HepG2 (cell line): ENCODE measurements around the gene GLUL. TPM values are rescaled to one million over a fixed set of nuclear protein-coding genes. Genes with fewer than 3 reads are reported as not detected.
A peak's percentile ranks its signal among the peaks of the same experiment; 100 is the strongest.

Source experiments
- ARHGAP35 ChIP-seq: sonication (generic); formaldehyde crosslinking; IDR thresholded peaks from 2 replicates; pipeline ENCODE4 v1.9.0; 2022; ENCODE audit warnings: mild to moderate bottlenecking, inconsistent platforms, moderate library complexity, missing genetic modification reagents, borderline replicate concordance
- BHLHE40 ChIP-seq: IDR thresholded peaks from 2 replicates; pipeline ENCODE4 v1.6.1; 2011; ENCODE audit warnings: low read length, improper control_type of control experiment
- CREB1 ChIP-seq, 2 experiments: fragments of 450-650 bp in 1 of 2; IDR thresholded peaks; 2 replicates each; pipeline ENCODE4 v1.6.1; 2016 to 2017; ENCODE audit warnings: control low read depth in 1 of 2, mild to moderate bottlenecking in 1 of 2, missing compliant biosample characterization in 1 of 2, missing genetic modification characterization in 1 of 2
- MEIS1 ChIP-seq: sonication (generic); formaldehyde crosslinking; IDR thresholded peaks from 2 replicates; pipeline ENCODE4 v1.9.0; 2021; ENCODE audit warnings: mild to moderate bottlenecking, missing genetic modification reagents, moderate library complexity, borderline replicate concordance
- MIER2 ChIP-seq: IDR thresholded peaks from 2 replicates; pipeline ENCODE4 v1.6.1; 2016; ENCODE audit warnings: missing biosample characterization, missing genetic modification reagents
- MYC ChIP-seq: sonication (generic); formaldehyde crosslinking; IDR thresholded peaks from 2 replicates; pipeline ENCODE4 v1.9.0; 2021; ENCODE audit warnings: missing genetic modification reagents, borderline replicate concordance
- POGZ ChIP-seq: sonication (generic); formaldehyde crosslinking; IDR thresholded peaks from 2 replicates; pipeline ENCODE4 v1.4.0; 2020; ENCODE audit warnings: mild to moderate bottlenecking, missing genetic modification reagents
- RAD21 ChIP-seq: fragments of 450-650 bp; formaldehyde crosslinking; IDR thresholded peaks from 2 replicates; pipeline ENCODE4 v1.5.0; 2020; ENCODE audit warnings: mild to moderate bottlenecking
- RORA ChIP-seq: sonication (generic); formaldehyde crosslinking; IDR thresholded peaks from 2 replicates; pipeline ENCODE4 v1.5.0; 2020; ENCODE audit warnings: mild to moderate bottlenecking, missing genetic modification reagents, moderate library complexity
- SATB2 ChIP-seq: sonication (generic); formaldehyde crosslinking; IDR thresholded peaks from 2 replicates; pipeline ENCODE4 v1.5.0; 2020; ENCODE audit warnings: missing genetic modification reagents
- TBL1XR1 ChIP-seq: fragments of 150-350 bp; IDR thresholded peaks from 2 replicates; pipeline ENCODE4 v1.6.1; 2014; ENCODE audit warnings: borderline replicate concordance, low read length; ENCODE audit not compliant: partially characterized antibody
- TGIF2 ChIP-seq: IDR thresholded peaks from 2 replicates; pipeline ENCODE4 v1.6.1; 2016; ENCODE audit warnings: control low read depth, missing compliant biosample characterization
- U2AF2 ChIP-seq: fragments of 200-400 bp; formaldehyde crosslinking; IDR thresholded peaks from 2 replicates; pipeline ENCODE4 v1.6.1; 2017; ENCODE audit warnings: low read depth, mild to moderate bottlenecking, low read length
- XRCC5 ChIP-seq: fragments of 200-400 bp; formaldehyde crosslinking; optimal IDR thresholded peaks from 2 replicates; pipeline ENCODE3; 2017; ENCODE audit warnings: mild to moderate bottlenecking, low read length
- ZBTB1 ChIP-seq: sonication (generic); formaldehyde crosslinking; IDR thresholded peaks from 2 replicates; pipeline ENCODE4 v1.4.0; 2020; ENCODE audit warnings: missing genetic modification reagents, borderline replicate concordance
- ZBTB7A ChIP-seq: sonication (generic); formaldehyde crosslinking; IDR thresholded peaks from 2 replicates; pipeline ENCODE4 v1.8.0; 2022; ENCODE audit warnings: mild to moderate bottlenecking, missing genetic modification reagents
- ZFYVE20 ChIP-seq: sonication (generic); formaldehyde crosslinking; IDR thresholded peaks from 2 replicates; pipeline ENCODE4 v1.8.0; 2023; ENCODE audit warnings: low read depth, mild to moderate bottlenecking, moderate library complexity, missing genetic modification reagents, borderline replicate concordance
- ZKSCAN1 ChIP-seq: fragments of 150-350 bp; IDR thresholded peaks from 2 replicates; pipeline ENCODE4 v1.6.1; 2014; ENCODE audit warnings: low read length
- ZMYM4 ChIP-seq: sonication (generic); formaldehyde crosslinking; IDR thresholded peaks from 2 replicates; pipeline ENCODE4 v1.8.1; 2023; ENCODE audit warnings: mild to moderate bottlenecking, missing genetic modification reagents
- ZNF530 ChIP-seq: sonication (generic); formaldehyde crosslinking; IDR thresholded peaks from 2 replicates; pipeline ENCODE4 v1.5.0; 2020; ENCODE audit warnings: low read depth, mild to moderate bottlenecking, missing genetic modification reagents
- ZNF713 ChIP-seq: sonication (generic); formaldehyde crosslinking; IDR thresholded peaks from 2 replicates; pipeline ENCODE4 v1.4.0; 2020; ENCODE audit warnings: mild to moderate bottlenecking, missing genetic modification reagents
- ZNF891 ChIP-seq: sonication (generic); formaldehyde crosslinking; IDR thresholded peaks from 2 replicates; pipeline ENCODE4 v1.5.0; 2020; ENCODE audit warnings: mild to moderate bottlenecking, missing genetic modification reagents
- polyA plus RNA-seq, 8 experiments: library from polyadenylated mRNA; depleted of rRNA in 3 of 8; stranded (reverse) in 7 of 8; unstranded in 1 of 8; fragments of >200 nt; fragmentation: Illumina TruSeq in 4 of 8; extraction: Trizol in 4 of 8; gene quantifications; 2 replicates each; pipeline versions ENCODE4 v1.2.1 to v1.2.3, GENCODE V29; 2011 to 2016; ENCODE audit warnings: low read depth in 4 of 8, missing spikeins in 1 of 8, mixed read lengths in 1 of 8; ENCODE audit not compliant: insufficient read depth in 1 of 8
- total RNA-seq, 5 experiments: library from RNA; depleted of rRNA; stranded (reverse); fragments of >200 nt; fragmentation: Illumina TruSeq; extraction: Trizol; gene quantifications; 2 replicates each; pipeline ENCODE4 v1.2.3, GENCODE V29; 2016; ENCODE audit warnings: low read depth in 1 of 5
- TF ChIP-seq, protein P1 (sequence below): sonication (generic); formaldehyde crosslinking; IDR thresholded peaks from 2 replicates; pipeline ENCODE4 v1.5.0; 2020; ENCODE audit warnings: mild to moderate bottlenecking, missing genetic modification reagents
- TF ChIP-seq, protein P2 (sequence below): sonication (generic); formaldehyde crosslinking; IDR thresholded peaks from 2 replicates; pipeline ENCODE4 v1.5.1; 2020; ENCODE audit warnings: mild to moderate bottlenecking, missing genetic modification reagents, moderate library complexity
- TF ChIP-seq, protein P3 (sequence below): sonication (generic); formaldehyde crosslinking; IDR thresholded peaks from 2 replicates; pipeline ENCODE4 v1.4.0; 2020; ENCODE audit warnings: missing genetic modification reagents, borderline replicate concordance

GLUL gene
- total and polyA plus RNA-seq, 2 of the 13 experiments (the other 11 are each of a cell fraction or from before 2014, with no cell fraction given), result 423 to 827 TPM

DNA sequence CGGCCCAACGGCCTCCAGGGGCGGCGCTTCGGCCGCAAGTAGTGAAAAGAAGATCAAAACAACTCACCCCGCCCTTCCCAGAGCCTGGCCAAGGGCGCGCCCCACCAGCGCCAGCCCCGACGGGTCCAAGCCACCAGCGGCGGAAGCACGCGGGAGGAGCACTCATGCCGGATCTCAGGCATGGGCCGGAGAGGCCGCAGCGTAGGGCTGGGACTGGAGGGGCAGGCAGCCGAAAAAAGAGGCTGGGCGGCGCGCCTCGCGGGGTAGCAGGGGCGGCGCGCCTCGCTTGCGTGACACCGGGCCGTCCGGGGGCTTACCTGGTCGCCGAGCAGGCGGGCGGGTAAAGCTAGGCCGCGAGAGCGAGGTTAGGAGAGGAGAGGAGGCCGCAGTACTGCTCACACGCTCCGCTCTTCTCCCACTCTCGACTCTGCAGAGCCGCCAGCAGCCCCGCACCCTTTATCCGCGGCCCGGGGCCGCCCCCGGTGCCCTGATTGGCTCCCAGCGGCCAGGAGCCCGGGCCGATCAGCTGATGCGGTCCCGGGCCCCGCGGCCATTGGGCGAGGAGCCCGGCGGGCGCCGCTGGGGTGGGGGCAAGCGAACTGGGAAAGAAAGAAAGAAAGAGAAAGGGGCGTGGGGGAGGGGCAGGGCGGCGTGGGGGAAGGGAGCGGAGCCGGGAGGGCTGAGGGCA lies at the start of gene GLUL (continued):
- TF ChIP-seq ZFYVE20 (CRISPR knock-in tag), result no peak
- no peak for TF ChIP-seq ZNF713 (CRISPR knock-in tag)
- TF ChIP-seq U2AF2, result 0 out of 2 replicates have a peak, but pooled peaks have one; percentile 15
- TF ChIP-seq TGIF2, result no peak
- peak; percentile 79; the same call in 1 of the 2 replicates for TF ChIP-seq ARHGAP35 (CRISPR knock-in tag)
- peak; percentile 94 for TF ChIP-seq ZMYM4 (CRISPR knock-in tag)
- TF ChIP-seq BHLHE40, result 0 out of 2 replicates have a peak, but pooled peaks have one; percentile 30
- TF ChIP-seq ZNF530 (CRISPR knock-in tag), result peak; percentile 59; the same call in 1 of the 2 replicates
- TF ChIP-seq MYC (CRISPR knock-in tag), result no peak
- TF ChIP-seq, protein P1, sequence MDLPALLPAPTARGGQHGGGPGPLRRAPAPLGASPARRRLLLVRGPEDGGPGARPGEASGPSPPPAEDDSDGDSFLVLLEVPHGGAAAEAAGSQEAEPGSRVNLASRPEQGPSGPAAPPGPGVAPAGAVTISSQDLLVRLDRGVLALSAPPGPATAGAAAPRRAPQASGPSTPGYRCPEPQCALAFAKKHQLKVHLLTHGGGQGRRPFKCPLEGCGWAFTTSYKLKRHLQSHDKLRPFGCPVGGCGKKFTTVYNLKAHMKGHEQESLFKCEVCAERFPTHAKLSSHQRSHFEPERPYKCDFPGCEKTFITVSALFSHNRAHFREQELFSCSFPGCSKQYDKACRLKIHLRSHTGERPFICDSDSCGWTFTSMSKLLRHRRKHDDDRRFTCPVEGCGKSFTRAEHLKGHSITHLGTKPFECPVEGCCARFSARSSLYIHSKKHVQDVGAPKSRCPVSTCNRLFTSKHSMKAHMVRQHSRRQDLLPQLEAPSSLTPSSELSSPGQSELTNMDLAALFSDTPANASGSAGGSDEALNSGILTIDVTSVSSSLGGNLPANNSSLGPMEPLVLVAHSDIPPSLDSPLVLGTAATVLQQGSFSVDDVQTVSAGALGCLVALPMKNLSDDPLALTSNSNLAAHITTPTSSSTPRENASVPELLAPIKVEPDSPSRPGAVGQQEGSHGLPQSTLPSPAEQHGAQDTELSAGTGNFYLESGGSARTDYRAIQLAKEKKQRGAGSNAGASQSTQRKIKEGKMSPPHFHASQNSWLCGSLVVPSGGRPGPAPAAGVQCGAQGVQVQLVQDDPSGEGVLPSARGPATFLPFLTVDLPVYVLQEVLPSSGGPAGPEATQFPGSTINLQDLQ (CRISPR knock-in tag), result peak; percentile 86
- no peak for TF ChIP-seq MIER2 (CRISPR knock-in tag)
- TF ChIP-seq SATB2 (CRISPR knock-in tag), result peak; percentile 35; the same call in 1 of the 2 replicates
- no peak for TF ChIP-seq XRCC5
- TF ChIP-seq, protein P2, sequence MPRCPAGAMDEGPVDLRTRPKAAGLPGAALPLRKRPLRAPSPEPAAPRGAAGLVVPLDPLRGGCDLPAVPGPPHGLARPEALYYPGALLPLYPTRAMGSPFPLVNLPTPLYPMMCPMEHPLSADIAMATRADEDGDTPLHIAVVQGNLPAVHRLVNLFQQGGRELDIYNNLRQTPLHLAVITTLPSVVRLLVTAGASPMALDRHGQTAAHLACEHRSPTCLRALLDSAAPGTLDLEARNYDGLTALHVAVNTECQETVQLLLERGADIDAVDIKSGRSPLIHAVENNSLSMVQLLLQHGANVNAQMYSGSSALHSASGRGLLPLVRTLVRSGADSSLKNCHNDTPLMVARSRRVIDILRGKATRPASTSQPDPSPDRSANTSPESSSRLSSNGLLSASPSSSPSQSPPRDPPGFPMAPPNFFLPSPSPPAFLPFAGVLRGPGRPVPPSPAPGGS (CRISPR knock-in tag), result peak; percentile 88; the same call in 1 of the 2 replicates
- peak; percentile 66 for TF ChIP-seq POGZ (CRISPR knock-in tag)
- no peak for TF ChIP-seq ZBTB1 (CRISPR knock-in tag)
- no peak for TF ChIP-seq RORA (CRISPR knock-in tag)
- no peak for TF ChIP-seq ZNF891 (CRISPR knock-in tag)
- TF ChIP-seq ZKSCAN1, result no peak
- peak; percentile 18 for TF ChIP-seq TBL1XR1
- TF ChIP-seq, protein P3, sequence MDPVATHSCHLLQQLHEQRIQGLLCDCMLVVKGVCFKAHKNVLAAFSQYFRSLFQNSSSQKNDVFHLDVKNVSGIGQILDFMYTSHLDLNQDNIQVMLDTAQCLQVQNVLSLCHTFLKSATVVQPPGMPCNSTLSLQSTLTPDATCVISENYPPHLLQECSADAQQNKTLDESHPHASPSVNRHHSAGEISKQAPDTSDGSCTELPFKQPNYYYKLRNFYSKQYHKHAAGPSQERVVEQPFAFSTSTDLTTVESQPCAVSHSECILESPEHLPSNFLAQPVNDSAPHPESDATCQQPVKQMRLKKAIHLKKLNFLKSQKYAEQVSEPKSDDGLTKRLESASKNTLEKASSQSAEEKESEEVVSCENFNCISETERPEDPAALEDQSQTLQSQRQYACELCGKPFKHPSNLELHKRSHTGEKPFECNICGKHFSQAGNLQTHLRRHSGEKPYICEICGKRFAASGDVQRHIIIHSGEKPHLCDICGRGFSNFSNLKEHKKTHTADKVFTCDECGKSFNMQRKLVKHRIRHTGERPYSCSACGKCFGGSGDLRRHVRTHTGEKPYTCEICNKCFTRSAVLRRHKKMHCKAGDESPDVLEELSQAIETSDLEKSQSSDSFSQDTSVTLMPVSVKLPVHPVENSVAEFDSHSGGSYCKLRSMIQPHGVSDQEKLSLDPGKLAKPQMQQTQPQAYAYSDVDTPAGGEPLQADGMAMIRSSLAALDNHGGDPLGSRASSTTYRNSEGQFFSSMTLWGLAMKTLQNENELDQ (CRISPR knock-in tag), result peak; percentile 60; the same call in 1 of the 2 replicates
- peak; percentile 50; the same call in 1 of the 2 replicates for TF ChIP-seq CREB1 (IDR thresholded peaks at IDR 0.05)
- no peak for TF ChIP-seq CREB1 (CRISPR knock-in tag; IDR thresholded peaks at IDR 0.05)
- peak; percentile 79; the same call in 1 of the 2 replicates for TF ChIP-seq ZBTB7A (CRISPR knock-in tag)
- TF ChIP-seq MEIS1 (CRISPR knock-in tag), result 0 out of 2 replicates have a peak, but pooled peaks have one; percentile 40
- peak; percentile 66 for TF ChIP-seq RAD21 (CRISPR knock-in tag)
